Mucosa of descending colon (tissue), 3 donors: ENCODE results near the gene CRYBB3. TPM values are rescaled to one million over a fixed set of nuclear protein-coding genes. Genes with fewer than 3 reads are reported as not detected.

Experiments
- ATAC-seq: fragments of 200-7000 bp; cut with Tn5 transposase; one replicate; pipeline ENCODE4 v1.9.1; 2020; ENCODE audit warnings: mild to moderate bottlenecking, moderate library complexity
- DNase-seq, 3 donors: peaks; one replicate each; pipeline ENCODE4 v3.0.0-alpha.2; 2020
- H3K36me3 ChIP-seq: fragments of 200-600 bp; one replicate; pipeline ENCODE4 v1.8.0; 2021; ENCODE audit warnings: low read depth, mild to moderate bottlenecking
- H3K4me1 ChIP-seq: fragments of 200-600 bp; one replicate; pipeline ENCODE4 v1.8.0; 2021; ENCODE audit warnings: low read depth, mild to moderate bottlenecking
- H3K4me3 ChIP-seq: fragments of 200-600 bp; one replicate; pipeline ENCODE4 v1.8.0; 2021; ENCODE audit warnings: mild to moderate bottlenecking
- H3K9me3 ChIP-seq: fragments of 200-600 bp; one replicate; pipeline ENCODE4 v1.8.0; 2021; ENCODE audit warnings: mild to moderate bottlenecking
- CTCF ChIP-seq: fragments of 200-600 bp; IDR thresholded peaks from one replicate; pipeline ENCODE4 v1.8.0; 2022; ENCODE audit warnings: antibody characterized with exemption, mild to moderate bottlenecking
- intact Hi-C, 2 donors: fragments of 100-400 bp; cut with DNase I in 1 of 2; cut with micrococcal nuclease in 1 of 2; formaldehyde crosslinking; loops; one replicate each; pipeline versions ENCODE4 v1.11.0 to v1.11.1; 2022; cut with DNase I, micrococcal nuclease
- total RNA-seq, 3 donors: library from RNA; stranded (reverse); fragmentation: NEBNext Ultra II Directional in 2 of 3; extraction: Animal tissue kit (Norgen Biotek cat#: 25700) in 2 of 3; gene quantifications; one replicate each; pipeline versions ENCODE4 v1.2.1 to v1.2.4, GENCODE V29; 2021 to 2023
- donor health status: DM: no; HTN: no; CAD: no; lungs with moderate emphysema.
- donor health status: DM: no; HTN: no; CAD: no.
- donor health status: DM: no; HTN: yes; CAD: no.

Gene CRYBB3
- total RNA-seq, 3 donors from 2014 or later: 0.82 to 2.9 (median 0.82) TPM

DNA sequence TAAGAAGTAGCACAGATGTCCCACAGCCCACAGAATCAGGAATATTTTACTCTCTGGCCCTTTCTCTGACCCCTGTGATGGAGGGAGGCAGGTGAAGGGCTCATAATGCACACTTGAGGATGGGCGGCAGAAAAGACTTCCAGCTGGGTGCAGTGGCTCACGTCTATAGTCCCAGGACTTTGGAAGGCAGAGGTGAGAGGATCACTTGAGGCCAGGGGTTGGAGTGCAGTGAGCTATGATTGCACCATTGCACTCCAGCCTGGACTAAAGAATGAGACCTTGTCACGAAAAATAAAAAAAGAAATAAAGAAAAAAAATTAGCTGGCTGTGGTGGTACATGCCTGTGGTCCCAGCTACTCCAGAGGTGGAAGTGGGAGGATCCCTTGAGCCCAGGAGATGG is 13.5 kb upstream of the CRYBB3 start:
- TF ChIP-seq CTCF: no peak
- no peak for ATAC-seq
- intact Hi-C loops: no loop called here
- no peak for DNase-seq
- H3K4me3 ChIP-seq: no peak overlapping the region
- no peaks in the 10 kb centered on the region for H3K9me3 ChIP-seq
- no peaks in the 10 kb centered on the region for H3K36me3 ChIP-seq
- no peaks in the 10 kb centered on the region for H3K4me1 ChIP-seq

DNA sequence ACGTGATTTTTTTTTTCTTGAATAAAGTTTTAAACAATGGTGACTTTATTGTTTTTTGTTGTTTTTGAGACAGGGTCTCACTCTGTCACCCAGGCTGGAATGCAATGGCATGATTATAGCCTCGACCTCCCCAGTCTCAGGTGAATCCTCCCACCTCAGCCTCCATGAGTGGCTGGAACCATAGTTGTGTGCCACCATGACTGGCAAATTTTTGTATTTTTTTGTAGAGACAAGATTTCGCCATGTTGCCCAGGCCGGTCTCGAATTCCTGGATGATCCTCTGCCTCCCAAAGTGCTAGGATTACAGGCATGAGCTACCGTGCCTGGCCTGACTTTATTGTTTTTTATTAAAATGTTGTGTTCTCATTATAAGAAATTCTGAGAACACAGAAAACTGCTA is 12.2 kb upstream of the CRYBB3 start:
- intact Hi-C loops: no loop called here
- Histone ChIP-seq H3K4me1 (no peaks in the 10 kb centered on the region), H3K9me3 (no peaks in the 10 kb centered on the region), H3K36me3 (no peaks in the 10 kb centered on the region), H3K4me3 (no peak overlapping the region)
- no peak for TF ChIP-seq CTCF
- no peak for ATAC-seq
- no peak for DNase-seq

GRCh38 chr22:25192406-25192805 is 7.3 kb upstream of the CRYBB3 start:
- H3K4me1 ChIP-seq: no peaks in the 10 kb centered on the region
- H3K9me3 ChIP-seq: no peaks in the 10 kb centered on the region
- H3K4me3 ChIP-seq: no peak overlapping the region
- ATAC-seq: no peak
- H3K36me3 ChIP-seq: no peaks in the 10 kb centered on the region
- no peak for DNase-seq
- TF ChIP-seq CTCF: no peak
- intact Hi-C loops: no loop called here

DNA sequence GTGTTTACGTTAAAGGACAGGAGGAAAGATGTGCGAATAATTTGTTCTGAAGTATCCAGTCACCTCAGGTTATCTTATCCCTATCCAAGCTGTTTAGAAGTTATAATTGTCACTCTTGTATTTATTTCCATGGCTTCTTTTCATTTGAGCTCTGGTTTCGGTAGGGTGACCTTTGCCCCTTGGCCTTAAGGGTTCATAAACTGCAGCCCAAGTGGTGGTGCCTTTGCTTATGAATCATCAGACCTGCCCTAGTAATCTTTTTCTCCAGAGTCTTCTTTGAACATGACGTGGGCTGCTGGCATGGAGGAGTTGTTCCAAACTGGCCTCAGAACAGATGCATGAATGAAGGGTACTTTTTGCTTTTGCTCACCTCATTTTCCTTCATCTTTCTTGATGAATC is 6.5 kb upstream of the CRYBB3 start:
- ATAC-seq (peak; percentile 66), DNase-seq (peak in 1 of 3 donors; percentile 21)
- no peak for TF ChIP-seq CTCF
- H3K36me3 ChIP-seq: no peaks in the 10 kb centered on the region
- H3K4me3 ChIP-seq: no peak overlapping the region
- H3K4me1 ChIP-seq: no peaks in the 10 kb centered on the region
- no peaks in the 10 kb centered on the region for H3K9me3 ChIP-seq
- intact Hi-C loops: no loop called here

DNA sequence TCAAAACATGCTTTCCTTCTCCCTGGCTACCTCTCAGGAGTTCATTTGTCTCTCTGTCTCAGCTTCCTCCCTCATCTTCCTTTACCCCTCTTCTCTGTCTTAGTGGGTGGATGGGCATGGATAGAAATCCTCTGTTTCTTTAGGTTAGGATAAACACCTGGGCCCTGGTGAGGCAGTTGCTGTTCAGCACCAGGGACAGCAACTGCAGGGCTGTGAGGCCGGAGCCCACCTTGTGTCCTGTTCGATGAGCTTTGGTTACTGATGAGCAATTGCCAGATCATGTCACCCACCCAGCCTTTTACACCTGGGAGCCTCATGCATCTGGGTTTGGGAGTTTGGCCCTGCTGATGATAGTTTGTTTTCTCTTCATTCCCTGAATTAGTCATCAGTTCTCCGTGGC is 6.1 kb upstream of the CRYBB3 start:
- ATAC-seq (no peak), DNase-seq (no peak)
- Histone ChIP-seq H3K4me3 (no peak overlapping the region), H3K9me3 (no peaks in the 10 kb centered on the region), H3K36me3 (no peaks in the 10 kb centered on the region), H3K4me1 (no peaks in the 10 kb centered on the region)
- TF ChIP-seq CTCF: no peak
- intact Hi-C loops: no loop called here

DNA sequence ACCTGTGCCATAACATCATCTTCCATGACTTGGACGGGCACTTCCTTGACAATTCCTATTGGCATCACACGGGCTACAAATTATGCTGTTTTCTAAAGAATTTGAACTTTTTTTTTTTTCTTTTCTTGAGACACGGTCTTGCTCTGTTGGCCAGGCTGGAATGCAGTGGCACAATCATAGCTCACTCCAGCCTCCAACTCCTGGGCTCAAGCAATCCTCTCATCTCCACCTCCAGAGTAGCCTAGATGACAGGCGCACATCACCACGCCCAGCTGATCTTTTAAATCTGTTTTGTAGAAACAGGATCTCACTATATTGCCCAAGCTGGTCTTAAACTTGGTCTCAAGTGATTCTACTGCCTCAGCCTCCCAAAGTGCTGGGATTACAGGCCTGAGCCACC is 3.3 kb upstream of the CRYBB3 start:
- TF ChIP-seq CTCF: no peak
- intact Hi-C loops: no loop called here
- no peaks in the 10 kb centered on the region for H3K36me3 ChIP-seq

More for the DNA sequence above, 3.3 kb upstream of the CRYBB3 start:
- H3K9me3 ChIP-seq: no peaks in the 10 kb centered on the region
- H3K4me3 ChIP-seq: no peak overlapping the region
- no peaks in the 10 kb centered on the region for H3K4me1 ChIP-seq
- DNase-seq: no peak
- ATAC-seq: no peak
